ENCODE results near the gene IFITM5. TPM values are rescaled to one million over a fixed set of nuclear protein-coding genes. Genes with fewer than 3 reads are reported as not detected.

The IFITM5 gene
- total and polyA plus RNA-seq, 8 donors, result 0.73 TPM; not detected in 7

GRCh38 chr11:266676-267439 lies 32.5 kb downstream of the IFITM5 start:
- Histone ChIP-seq H3K4me3 (no peak overlapping the region), H3K36me3 (no peaks in the 10 kb centered on the region), H3K9me3 (peaks cover 0 to 10% (median 0%) of the 10 kb centered on the region in 4 donors), H3K4me1 (peaks cover 0 to 23% (median 10%) of the 10 kb centered on the region in 4 donors), H3K27me3 (peaks cover 0 to 27% (median 0%) of the 10 kb centered on the region in 3 donors), H3K27ac (no peak overlapping the region)
- intact Hi-C loops (cut with DNase I; ENCODE audit: low total_unique reads), result no loop called here
- no peak for DNase-seq
- TF ChIP-seq POLR2AphosphoS5 (IDR thresholded peaks at IDR 0.05) (no peak), CTCF (IDR thresholded peaks at IDR 0.05) (no peak), POLR2A (IDR thresholded peaks at IDR 0.05) (no peak), EP300 (IDR thresholded peaks at IDR 0.05) (no peak)
- 78 to 88% (median 84%) methylated on average over 4 to 5 of the region's 13 CpGs for WGBS, 5 donors

- Histone ChIP-seq H3K4me1 (no peaks in the 10 kb centered on the region), H3K27me3 (peaks cover 0 to 4% (median 3%) of the 10 kb centered on the region in 3 donors), H3K9me3 (peaks cover 0 to 10% (median 0%) of the 10 kb centered on the region in 4 donors), H3K27ac (no peak overlapping the region), H3K4me3 (no peak overlapping the region), H3K36me3 (no peaks in the 10 kb centered on the region)
- no peak for TF ChIP-seq POLR2AphosphoS5 (IDR thresholded peaks at IDR 0.05)
- no peak for TF ChIP-seq EP300 (IDR thresholded peaks at IDR 0.05)
- no peak for TF ChIP-seq POLR2A (IDR thresholded peaks at IDR 0.05)
- no peak for TF ChIP-seq CTCF (IDR thresholded peaks at IDR 0.05)
- no peak for DNase-seq
- WGBS, 5 donors, result 86 to 92% (median 89%) methylated on average over 4 of the region's 4 CpGs
- intact Hi-C loops (cut with DNase I; ENCODE audit: low total_unique reads), result no loop called here
Observed at GRCh38 chr11:261624-262023, 37.7 kb downstream of the IFITM5 start.

- 69 to 80% (median 79%) methylated on average over 10 of the region's 10 CpGs for WGBS, 5 donors
- H3K27ac ChIP-seq, result no peak overlapping the region
- intact Hi-C loops (cut with DNase I; ENCODE audit: low total_unique reads), result no loop called here
- no peaks in the 10 kb centered on the region for H3K36me3 ChIP-seq
- H3K4me3 ChIP-seq, result no peak overlapping the region
- peaks cover 0 to 4% (median 3%) of the 10 kb centered on the region in 3 donors for H3K27me3 ChIP-seq
- no peaks in the 10 kb centered on the region for H3K9me3 ChIP-seq
- no peaks in the 10 kb centered on the region for H3K4me1 ChIP-seq
- TF ChIP-seq POLR2AphosphoS5 (IDR thresholded peaks at IDR 0.05) (no peak), CTCF (IDR thresholded peaks at IDR 0.05) (no peak), EP300 (IDR thresholded peaks at IDR 0.05) (no peak), POLR2A (IDR thresholded peaks at IDR 0.05) (no peak)
- DNase-seq, result no peak
Observed at GRCh38 chr11:259413-259812, 39.9 kb downstream of the IFITM5 start.

DNA sequence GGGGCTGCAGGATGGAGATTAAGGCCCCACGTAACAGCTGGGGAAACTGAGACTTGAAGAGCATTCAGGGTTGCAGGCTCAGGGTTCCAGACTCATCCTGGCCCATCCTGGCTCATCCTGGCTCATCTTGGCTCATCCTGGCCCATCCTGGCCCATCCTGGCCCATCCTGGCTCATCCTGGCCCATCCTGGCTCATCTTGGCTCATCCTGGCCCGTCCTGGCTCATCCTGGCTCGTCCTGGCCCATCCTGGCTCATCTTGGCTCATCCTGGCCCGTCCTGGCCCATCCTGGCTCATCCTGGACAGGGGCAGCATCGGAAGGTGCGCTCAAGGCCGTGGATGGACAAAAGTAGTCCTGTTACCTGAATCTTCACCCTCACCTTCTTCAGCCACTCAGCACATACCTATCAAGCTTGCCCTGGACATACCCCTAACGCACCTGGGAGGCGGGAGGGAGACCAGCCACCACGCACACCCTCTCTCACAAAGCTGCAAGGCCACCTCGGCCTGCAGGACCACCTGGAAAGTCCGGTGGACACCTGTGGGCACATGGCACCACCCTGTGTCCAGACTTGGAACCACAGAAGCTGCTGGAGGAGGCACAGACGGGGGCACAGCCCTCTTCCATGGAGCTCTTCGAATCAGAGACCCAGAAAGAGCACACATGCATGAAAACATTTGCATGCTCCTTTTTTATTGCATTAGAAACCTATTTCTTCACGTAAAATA lies 41.4 kb downstream of the IFITM5 start:
- Histone ChIP-seq H3K4me1 (no peaks in the 10 kb centered on the region), H3K27me3 (peaks cover 0 to 4% (median 3%) of the 10 kb centered on the region in 3 donors), H3K9me3 (no peaks in the 10 kb centered on the region), H3K4me3 (no peak overlapping the region), H3K27ac (no peak overlapping the region), H3K36me3 (peaks cover 0 to 11% (median 10%) of the 10 kb centered on the region in 4 donors)
- WGBS, 5 donors, result 63 to 73% (median 68%) methylated on average over 15 of the region's 15 CpGs
- TF ChIP-seq EP300 (IDR thresholded peaks at IDR 0.05) (no peak), POLR2A (IDR thresholded peaks at IDR 0.05) (no peak), CTCF (IDR thresholded peaks at IDR 0.05) (no peak), POLR2AphosphoS5 (IDR thresholded peaks at IDR 0.05) (no peak)
- DNase-seq, result no peak
- intact Hi-C loops (cut with DNase I; ENCODE audit: low total_unique reads), result no loop called here
